Activated T-helper 9 cell treated with anti-CD3 and anti-CD28 coated beads, Interleukin-2, amount 50 U/mL, for 16 hours (primary cell): ENCODE data around the gene KLHL40.

ENCODE experiments used
- DNase-seq: peaks from one replicate; pipeline ENCODE4 v3.0.0-alpha.2; 2020; ENCODE audit warnings: low read depth

The KLHL40 gene

DNA sequence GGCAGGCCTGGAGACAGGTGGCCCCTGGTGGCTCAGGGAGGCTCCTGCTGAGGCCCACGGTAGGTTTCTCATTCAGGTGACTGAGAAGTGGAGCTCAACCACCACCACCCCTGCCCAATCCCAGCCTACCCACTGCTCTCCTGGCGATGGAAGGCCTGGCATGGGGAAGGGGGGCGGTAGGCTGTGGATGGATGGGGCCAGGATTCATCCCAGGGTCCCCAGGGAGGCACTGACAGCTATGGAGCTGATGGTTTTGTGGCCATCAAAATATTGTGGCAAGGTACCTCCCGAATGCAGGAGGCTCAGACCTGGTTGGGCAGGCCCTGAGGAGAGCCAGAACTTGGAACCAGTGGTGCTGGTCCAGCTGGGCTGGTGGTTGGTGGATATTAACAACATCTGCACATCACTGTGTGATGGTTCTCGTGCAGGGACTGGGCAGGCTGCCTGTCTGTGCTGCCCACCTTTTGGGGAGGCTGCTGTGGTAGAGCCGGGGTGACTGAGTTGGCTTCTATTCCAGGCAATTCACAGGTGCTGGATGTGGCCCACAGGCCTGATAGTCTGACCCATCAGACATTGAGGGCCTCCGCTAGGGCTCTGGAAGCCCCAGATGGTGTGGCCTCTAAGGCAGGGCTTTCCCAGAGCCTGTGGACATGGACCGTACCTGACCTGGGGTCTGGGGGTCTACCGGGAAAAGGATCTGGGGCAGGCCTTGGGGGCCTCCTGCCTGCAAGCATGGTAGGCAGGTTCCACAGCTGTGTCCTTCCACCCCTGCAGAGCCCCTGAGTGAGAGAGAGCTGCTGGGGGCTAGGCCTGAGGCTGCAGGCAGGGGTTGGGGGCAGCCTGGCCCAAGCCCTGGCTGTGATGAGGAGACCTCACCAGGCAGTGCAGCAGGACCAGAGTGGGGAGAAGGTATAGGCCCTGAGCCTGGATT lies 28.4 kb upstream of the KLHL40 start:
- no peak for DNase-seq

DNA sequence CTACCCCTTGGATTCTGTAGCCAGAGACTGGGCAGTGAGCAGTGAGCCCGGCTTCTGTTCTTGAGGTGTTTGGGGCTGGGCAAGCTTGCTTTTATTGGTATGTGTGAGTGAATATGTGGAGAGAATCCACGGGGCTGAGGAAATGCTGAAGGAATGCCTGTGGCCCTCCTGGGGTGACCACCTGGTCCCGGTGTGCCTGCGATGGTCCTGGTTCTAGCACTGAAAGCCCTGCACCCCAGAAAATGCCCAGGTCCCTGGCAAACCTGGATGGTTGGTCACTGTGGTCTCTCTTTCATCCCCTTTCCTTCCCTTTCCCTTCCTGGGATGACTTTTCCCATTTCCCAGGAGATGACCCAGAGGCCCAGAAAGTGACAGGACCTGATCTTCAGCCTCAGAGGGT lies 27.7 kb upstream of the KLHL40 start:
- DNase-seq: no peak

DNA sequence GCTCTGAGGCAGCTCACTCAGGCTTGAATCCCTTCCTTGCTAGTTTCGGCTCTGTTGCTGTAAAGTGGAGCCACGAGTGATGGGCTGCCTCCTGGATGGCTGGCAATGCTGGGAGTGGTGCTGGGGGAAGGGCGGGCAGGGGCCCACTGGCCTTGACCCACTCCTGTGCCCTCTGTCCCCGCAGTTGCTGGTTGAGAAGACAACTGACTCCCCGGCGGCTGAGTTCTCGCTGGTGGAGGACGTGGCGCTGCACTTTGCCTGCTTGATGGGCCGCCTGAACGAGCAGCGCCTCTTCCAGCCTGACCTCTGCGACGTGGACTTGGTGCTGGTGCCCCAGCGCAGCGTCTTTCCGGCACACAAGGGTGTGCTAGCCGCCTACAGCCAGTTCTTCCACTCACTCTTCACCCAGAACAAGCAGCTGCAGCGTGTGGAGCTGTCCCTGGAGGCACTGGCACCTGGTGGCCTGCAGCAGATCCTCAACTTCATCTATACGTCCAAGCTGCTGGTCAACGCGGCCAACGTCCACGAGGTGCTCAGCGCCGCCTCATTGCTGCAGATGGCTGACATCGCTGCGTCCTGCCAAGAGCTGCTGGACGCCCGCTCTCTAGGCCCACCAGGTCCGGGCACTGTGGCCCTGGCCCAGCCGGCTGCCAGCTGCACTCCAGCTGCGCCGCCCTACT lies 27.1 kb upstream of the KLHL40 start:
- DNase-seq: no peak

DNA sequence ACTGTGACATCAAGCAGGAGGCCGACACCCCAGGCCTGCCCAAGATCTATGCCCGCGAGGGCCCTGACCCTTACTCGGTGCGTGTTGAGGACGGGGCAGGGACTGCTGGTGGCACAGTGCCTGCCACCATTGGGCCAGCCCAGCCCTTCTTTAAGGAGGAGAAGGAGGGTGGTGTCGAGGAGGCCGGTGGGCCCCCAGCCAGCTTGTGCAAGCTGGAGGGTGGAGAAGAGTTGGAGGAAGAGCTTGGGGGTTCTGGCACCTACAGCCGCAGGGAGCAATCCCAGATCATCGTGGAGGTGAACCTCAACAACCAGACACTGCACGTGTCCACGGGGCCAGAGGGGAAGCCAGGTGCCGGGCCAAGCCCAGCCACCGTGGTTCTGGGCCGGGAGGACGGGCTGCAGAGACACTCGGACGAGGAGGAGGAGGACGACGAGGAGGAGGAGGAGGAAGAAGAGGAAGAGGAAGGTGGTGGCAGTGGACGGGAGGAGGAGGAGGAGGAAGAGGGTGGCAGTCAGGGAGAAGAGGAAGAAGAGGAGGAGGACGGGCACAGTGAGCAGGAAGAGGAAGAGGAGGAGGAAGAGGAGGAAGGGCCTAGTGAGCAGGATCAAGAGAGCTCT lies 26.5 kb upstream of the KLHL40 start:
- no peak for DNase-seq

DNA sequence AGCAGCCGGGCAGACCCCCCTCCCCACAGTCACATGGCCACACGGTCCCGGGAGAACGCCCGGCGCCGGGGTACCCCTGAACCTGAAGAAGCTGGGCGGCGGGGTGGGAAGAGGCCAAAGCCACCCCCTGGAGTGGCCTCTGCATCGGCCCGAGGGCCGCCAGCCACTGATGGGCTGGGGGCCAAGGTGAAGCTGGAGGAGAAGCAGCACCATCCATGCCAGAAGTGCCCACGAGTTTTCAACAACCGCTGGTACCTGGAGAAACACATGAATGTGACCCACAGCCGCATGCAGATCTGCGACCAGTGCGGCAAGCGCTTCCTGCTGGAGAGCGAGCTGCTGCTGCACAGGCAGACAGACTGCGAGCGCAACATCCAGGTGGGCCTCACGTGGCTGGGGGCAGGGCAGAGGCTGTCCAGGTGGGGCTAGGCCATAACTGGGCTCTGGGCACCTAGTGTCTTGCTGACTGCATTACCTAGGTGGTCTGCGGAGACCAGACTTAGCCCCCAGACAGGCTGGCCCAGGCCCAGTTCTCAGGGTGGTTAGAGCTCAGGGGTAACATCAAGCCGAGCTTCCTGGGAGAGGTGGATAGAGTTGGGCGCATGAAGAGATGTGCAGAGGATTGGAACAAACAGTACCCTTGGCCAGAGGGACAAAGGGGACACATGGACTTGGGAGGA lies 25.7 kb upstream of the KLHL40 start:
- no peak for DNase-seq

DNA sequence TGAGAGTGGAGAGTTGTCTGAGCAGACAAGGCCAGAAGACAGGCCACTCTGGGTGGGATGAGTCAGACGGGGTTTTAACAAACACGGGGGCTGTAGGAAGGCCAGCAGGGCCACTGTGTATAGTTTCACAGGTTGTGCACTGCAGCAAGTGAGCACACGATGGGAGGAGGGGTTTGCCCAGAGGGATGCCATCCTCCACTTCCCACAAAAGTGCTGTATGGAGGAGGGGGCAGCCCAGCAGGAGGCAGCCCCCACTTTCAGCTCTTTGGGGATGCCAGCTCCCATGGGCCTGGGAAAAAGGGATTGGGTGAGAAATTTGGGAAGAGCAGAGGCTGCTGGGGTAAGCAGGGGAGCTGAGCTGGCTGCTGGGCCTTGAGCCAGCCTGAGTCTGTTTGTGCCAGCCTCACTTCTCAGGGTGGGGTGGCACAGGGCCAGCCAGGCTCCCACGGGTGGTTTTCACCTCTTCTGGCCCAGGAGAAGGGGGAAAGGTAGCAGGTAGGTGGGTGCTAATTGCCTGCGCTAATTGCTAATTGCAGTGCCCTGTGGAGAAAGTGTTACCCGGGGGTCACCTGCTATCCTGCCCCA lies 25.1 kb upstream of the KLHL40 start:
- DNase-seq: no peak

DNA sequence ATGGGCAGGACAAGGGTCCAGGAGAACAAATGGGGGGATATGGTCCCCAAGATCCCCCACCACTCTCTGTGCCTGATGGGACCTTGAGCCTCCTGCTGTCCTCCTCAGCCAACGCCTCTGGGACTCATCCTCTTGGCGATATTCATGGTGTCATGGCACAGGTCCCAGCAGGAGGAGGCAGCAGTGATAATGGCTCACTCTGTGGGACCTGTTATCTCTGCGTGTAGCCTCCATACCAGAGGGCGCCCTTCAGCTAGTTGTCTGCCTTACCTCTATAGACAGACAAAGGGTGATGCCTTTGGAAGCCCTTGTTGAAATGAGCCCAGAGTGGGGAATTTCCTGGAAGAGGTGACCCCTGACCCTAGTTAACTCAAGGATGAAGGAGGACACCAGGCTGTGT lies 24.4 kb upstream of the KLHL40 start:
- DNase-seq: no peak

DNA sequence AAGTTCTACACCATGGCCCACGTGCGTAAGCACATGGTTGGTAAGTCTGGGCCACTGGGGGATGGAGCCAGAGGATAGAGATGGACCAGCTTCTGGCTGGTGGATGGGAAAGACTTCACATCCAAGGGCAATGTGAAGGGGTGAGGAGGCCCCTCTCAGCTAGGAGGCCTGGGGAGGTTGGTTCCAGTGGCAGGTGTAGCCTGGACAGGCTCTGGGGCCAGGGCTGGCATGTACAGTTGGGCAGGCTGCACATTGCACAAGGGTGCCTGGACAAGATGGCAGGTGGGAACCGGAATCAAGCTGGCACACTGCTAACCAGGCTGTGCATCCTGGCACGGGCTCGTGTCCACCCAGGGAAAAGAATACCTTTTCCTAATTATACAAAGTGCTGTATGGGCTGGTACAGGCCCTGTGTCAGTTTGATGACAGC lies 23.7 kb upstream of the KLHL40 start:
- no peak for DNase-seq

DNA sequence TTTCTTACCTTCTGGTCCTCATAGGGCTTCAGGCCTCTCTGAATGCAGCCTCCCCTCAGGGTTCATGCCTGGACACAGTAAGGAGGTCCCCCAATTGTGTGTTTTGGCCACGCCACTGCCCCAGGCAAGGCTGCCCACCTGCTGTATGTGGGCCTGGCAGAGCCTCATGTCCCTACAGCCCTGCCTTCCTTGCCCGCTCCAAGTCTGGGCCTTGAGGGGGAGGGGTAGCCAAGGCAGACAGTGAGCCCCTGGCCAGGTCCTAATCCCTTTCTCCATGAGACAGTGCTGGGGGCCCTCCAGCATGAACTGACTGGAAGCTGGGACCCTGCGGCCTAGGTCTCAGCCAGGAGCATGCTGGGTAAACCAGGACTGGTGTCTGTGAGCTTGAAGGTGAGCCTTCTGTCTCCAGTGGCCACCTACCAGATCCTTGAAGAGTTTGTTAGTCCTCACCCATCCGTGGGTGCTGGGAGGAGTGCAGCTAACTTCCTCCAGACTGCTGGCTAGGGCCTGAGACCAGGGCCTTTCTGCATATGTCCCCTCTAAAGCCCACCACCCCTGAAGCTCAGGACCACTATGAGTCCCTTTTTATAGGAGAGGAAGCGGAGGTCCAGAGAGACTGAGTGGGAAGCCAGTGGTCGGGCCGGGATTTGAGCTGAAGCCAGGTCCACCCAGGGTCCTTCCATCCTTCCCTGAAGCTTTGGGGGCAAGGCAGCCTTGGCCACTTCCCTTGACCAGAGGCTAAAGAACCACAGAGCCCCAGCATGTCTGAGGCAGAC lies 23.1 kb upstream of the KLHL40 start:
- no peak for DNase-seq

DNA sequence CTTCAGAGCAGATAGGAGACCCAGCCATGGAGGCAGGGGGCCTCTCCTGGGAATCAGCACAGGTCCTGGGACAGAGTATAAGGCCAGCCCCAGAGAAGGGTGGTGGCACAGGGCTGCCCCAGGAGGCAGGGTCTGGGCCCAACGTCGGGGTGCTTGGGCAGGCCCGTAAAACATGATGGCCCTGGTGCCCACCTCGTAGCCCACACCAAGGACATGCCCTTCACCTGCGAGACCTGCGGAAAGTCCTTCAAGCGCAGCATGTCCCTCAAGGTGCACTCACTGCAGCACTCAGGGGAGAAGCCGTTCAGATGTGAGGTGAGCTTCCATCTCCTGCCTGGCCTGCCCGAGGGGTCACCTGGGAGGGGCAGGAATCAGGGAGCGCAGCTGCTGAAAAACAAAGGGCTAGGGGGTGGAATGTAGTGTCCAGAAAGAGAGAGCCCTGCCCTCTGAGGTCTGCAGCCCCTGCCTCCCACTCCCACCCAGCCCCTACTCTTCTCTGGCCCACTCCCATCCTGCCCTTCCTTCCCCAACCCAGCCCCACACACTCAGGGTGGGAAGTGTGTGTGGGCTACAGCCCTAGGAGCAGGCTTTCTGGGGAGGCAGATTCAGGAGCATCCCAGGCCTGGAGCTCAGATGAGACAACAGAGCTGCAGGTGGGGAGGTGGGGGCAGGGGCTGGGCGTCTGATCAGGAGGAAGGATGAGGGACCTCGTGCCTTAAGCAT lies 22.4 kb upstream of the KLHL40 start:
- DNase-seq: no peak

DNA sequence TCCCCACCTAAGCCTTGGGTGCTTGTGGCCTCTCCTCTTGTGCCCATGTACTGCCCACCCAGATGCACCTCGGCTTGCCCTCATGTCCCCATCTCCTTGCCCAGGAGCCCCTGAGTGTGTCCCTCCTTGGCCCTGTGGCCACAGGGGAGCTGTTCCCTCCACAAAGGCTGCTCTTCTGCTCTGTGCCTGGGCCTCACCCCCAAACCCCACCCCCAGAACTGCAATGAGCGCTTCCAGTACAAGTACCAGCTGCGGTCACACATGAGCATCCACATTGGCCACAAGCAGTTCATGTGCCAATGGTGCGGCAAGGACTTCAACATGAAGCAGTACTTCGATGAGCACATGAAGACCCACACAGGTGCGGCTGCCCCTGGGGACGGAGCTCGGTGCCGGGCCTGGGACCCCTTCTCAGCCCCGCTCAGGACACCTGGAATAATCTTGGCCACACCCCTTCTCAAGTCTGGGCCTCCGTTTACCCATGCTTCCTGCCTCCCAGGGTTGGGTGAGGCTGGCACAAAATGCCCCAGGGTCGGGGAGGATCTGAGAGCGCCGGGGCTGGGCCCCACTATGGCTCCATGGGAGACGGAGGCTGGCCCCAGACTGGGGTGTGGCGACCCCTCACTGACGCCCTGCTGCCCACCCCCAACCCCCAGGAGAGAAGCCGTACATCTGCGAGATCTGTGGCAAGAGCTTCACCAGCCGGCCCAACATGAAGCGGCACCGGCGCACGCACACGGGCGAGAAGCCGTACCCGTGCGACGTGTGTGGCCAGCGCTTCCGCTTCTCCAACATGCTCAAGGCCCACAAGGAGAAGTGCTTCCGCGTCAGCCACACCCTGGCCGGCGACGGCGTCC lies 21.5 kb upstream of the KLHL40 start:
- DNase-seq: no peak

DNA sequence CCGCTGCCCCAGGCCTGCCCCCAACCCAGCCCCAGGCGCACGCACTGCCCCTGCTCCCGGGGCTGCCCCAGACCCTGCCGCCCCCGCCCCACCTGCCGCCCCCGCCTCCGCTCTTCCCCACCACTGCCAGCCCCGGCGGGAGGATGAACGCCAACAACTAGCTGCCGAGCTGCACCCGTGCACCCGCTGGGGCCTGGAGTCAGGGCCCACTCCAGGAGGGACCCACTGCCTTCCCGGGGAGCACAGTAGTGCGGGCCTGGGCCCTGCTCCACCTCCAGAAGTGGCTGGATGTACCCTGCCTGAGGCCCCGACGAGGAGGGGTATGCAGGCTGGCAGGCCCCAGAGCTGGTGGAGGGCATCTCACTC lies 20.9 kb upstream of the KLHL40 start:
- DNase-seq: no peak

DNA sequence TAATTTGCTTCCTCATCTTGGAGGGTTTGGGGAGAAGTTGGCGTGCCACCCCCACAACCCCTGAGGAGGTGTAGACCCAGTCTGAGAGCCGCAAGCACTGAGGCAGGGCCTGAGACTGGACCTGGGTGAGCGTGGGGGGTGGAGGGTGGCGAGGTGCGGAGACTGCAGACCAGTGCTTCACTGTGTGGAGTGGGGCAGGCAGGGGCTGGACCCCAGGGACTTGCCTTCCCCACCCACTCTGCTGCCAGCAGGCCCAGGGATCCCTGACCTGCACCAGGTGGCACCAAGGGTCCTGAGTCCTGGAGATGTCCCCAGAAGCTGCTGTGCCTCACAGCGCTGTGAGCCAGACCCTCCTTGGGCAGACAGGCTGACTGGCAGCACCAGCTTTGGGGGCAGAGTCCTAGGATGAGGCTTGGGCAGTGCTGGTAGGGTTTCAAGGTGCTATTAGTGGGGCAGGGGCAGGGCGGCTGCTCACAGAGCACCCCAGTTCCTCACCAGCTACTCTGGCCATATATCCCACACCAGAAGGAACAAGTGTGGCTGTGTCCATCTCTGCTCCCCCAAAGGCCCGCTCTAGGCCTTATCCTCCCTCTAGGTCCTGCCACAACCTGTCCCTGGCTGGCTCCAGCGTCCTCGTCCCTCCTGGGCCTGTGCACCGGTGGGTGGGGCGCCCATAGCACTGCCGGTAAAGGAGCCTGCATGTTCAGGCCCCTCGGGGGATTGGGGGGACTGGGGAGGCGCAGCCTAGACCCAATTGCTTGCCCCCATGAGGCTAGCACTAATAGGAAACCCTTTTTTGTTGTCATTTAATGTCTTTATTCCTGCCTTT lies 20.1 kb upstream of the KLHL40 start:
- DNase-seq: no peak

DNA sequence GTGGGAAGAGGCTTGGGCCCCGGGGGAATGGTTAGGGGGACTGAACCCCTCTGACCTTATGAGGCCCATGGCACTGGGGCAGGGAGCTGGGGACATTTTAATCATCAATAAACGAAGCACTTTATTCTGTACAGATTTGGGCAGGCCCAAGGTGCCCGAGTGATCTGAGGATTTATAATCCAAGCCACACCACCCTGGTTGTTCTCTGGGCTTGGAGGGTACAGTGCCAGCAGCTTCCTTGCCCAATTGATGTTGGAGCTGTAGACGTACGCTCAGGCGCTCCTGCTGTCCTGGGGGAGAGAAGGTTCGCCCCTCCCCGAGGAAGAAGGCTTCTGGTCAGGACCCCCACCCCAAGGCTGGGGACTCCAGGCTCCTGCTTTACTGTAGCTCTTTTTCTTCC lies 19.3 kb upstream of the KLHL40 start:
- no peak for DNase-seq

DNA sequence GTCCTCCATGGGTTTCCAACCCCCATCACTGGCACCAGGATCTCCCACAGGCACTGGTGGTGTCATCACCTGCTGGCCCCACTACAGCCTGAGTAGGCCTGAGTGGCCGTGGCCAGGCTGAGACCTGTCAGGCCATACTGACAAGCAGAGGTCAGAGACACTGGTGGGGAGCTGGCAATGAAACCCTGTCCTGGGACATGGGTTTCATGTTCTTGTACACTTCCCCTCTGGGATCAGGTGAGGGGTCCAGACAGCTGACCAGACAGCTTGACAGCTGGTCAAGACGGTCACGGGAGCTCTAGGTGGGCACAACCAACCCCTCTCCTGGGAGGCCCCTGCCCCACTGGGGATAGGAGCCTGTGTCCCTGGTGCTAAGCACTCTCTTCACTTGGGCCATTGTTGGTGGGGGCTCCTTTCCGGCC lies 18.7 kb upstream of the KLHL40 start:
- no peak for DNase-seq

DNA sequence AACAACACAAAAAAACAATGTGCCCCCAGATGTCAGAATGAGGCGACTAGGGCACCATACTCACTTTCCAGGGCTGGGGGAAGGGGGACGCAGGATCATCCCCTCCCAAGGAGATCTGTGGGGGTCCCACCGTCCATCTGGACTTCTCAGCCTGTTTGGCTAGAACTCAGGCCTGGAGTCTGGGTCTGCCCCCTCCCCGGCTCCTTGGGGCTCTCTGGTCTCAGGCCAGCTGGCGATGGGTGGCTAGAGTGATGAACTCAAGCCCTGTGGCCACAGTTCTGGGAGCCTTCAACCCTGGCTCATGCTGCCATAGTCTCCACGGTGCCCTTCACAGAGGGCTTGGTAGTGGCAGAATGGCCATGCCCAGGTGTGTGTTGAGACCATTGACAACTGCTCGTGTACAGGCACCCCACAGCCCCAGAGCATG lies 18.2 kb upstream of the KLHL40 start:
- DNase-seq: no peak

DNA sequence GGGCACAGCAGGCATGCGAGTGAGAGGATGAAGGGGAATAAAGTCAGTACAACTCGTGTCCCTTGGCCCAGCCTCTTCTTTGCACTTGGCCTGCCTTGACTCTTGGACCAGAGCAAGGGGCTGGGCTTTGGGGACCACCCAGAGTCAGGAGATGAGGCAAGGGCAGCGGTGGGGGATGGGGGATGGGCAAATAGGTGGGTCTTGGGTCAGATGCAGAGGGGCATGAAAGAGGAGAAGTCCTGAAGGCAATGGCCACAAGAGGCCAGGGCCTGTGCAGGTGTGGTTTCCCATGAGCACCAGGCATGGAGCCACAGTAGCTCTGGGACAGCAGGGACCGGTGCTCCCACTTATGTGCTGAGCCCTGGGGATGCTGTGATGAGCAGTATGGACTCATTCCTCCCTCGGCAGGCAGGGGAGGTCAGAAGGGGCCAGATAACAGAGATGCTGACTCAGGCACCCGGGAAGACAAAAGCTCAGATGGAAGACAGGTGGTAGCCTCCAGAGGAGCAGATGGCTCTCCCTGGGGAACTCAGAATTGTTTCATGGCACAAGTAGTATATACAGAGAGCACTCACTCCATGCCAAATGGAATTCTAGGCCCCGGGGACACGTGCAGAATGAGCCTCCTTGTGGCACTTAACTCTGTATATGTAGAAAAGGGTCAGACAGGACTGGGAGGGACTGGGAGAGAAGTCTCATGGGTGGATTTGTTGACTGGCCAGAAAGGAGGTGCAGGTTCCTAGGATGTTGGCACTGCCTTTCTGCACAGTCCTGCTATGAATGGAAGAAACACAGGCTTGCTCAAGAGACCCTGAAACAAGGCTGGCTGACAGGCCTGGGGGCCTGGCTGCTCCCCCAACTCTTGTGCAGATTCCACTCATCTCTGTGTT lies 17.6 kb upstream of the KLHL40 start:
- DNase-seq: no peak

DNA sequence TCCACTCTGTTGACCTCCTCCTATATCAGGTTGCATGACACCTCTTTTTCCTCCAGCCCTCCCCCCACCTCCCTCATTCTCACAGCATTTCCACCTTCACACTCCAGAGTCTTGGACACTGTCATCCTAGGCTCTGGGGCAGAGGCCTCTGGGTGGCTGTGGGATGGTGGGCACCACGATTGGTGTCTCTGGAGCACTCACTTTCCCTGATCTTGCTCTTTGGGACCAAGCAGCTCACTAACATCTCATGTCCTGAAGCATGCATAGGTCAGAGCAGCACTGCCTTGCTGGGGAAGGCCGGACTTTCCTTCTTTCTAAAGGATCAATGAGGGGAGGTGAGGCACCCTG lies 16.9 kb upstream of the KLHL40 start:
- no peak for DNase-seq
